NK-92 (cell line): ENCODE measurements around the gene ZNF660.

Experiments
- DNase-seq: peaks from one replicate; lab custom pipeline; 2025; ENCODE audit not compliant: unreplicated experiment; lab: John Stamatoyannopoulos, UW

ZNF660 gene

DNA sequence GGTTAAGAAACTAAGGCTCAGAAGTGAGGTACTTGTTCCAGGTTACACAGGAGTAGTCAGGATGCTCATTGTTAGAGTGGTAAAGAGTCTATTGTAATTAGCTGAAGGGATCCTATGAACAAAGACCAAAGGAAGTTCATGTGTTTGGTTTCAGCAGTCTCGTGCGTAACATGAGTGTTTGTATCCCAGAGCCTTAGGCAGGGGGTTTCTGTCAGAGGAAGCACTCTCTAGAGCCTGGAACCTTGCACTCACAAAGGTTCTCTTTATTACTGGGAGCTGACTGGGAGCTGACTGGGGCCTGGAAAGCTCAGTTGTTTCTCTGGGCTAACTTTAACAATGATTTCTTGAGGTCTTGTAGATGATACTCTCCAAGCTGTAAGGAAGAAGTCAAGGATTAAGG lies 44.0 kb downstream of the ZNF660 start:
- no peak for DNase-seq

DNA sequence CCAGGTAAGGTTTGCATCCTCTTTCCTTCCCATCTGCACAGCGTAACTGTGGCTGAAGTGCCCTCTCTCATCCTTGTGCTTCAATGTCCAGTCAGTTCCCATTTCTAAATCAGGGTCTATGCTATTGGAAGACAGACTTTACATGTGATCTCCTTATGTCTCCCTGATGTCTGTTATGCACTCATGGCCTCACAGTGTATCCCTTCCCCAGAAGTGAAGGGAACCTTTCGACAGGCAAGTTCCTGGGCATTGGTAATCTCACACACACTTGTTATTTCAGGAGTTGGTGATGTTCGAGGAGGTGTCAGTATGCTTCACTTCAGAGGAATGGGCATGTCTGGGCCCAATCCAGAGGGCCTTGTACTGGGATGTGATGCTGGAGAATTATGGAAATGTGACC lies 47.4 kb downstream of the ZNF660 start:
- DNase-seq = no peak

- DNase-seq = no peak
Observed at GRCh38 chr3:44642337-44642736, 57.6 kb downstream of the ZNF660 start.

DNA sequence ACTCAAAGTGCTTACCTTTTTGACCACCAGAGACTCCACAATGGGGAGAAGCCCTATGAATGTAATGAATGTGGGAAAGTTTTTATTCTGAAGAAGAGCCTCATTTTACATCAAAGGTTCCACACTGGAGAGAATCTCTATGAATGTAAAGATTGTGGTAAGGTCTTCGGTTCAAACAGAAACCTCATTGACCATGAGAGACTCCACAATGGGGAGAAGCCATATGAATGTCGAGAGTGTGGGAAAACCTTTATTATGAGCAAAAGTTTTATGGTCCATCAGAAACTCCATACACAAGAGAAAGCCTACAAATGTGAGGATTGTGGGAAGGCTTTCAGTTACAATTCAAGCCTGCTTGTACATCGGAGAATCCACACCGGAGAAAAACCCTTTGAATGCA lies 58.3 kb downstream of the ZNF660 start:
- DNase-seq = no peak

DNA sequence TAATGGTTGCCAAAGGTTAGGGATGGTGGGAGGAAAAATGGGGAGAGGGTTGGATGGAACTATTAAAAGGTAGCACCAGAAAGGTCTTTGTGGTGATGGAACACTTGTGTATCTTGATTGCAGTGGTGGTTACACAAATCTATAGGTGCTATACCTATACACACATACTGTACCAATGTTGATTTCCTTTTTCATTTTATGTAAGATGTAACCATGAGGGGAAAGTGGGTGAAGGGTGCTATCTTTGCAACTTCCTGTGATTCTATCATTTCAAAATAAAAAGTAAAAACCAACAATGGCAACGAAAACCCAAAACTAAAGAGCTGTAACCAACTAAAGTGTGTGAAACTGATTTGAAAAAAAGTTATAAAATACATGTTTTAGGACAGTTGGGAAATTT lies 63.0 kb downstream of the ZNF660 start:
- no peak for DNase-seq

DNA sequence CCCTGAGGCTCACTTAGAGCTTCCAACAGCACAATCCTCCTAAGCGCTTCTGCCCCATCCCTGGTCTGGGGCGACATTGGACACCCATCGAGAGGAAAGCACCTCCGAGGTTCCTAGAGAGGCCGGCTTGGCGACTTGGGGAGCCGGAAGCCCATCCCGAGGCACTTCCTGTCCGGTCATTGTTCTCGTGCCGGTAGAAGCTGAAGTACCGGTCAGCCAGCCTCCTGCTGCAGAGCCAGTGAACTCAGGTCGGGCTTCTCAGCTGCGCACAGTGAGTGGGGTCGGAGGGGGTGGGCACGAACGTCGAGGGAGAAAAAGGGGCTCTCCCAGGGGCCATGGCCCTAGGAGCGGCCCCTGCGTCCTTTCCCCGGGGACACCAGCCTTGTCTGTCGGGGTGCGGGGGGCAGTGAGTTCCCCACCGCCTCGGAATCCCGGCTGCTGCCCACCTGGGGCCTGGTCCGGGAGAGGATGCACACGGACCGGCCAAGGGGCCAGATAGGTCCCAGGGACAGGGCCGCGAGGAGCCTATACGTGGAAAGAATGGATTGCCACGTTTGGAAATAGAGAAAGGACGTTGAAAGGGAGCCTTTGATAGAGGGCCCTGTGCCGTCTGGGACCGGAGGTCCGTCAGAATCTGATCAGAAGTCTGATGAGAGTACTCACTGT lies 63.9 kb downstream of the ZNF660 start, which contains the start of gene ZNF35:
TSS of gene ZNF35 (plus strand) at position 169 of the 666 bp plus-strand sequence. CDS start 2,336 bp downstream, outside the sequence.
- DNase-seq = no peak
